Nucleus accumbens (tissue), 56 donors: ENCODE results near the gene TTC13.

ENCODE experiments used
- DNase-seq, 56 donors: peaks; one replicate each; lab custom pipeline; 2025; lab: John Stamatoyannopoulos, UW

The TTC13 gene

GRCh38 chr1:230858918-230859729 is 119.5 kb downstream of the TTC13 start:
- DNase-seq, result peak in 55 of 56 donors; percentile 28 to 94 (median 81)

GRCh38 chr1:230858236-230858820 is 120.3 kb downstream of the TTC13 start:
- no peak for DNase-seq

- no peak for DNase-seq
Observed at GRCh38 chr1:230857822-230858221, 120.8 kb downstream of the TTC13 start.

DNA sequence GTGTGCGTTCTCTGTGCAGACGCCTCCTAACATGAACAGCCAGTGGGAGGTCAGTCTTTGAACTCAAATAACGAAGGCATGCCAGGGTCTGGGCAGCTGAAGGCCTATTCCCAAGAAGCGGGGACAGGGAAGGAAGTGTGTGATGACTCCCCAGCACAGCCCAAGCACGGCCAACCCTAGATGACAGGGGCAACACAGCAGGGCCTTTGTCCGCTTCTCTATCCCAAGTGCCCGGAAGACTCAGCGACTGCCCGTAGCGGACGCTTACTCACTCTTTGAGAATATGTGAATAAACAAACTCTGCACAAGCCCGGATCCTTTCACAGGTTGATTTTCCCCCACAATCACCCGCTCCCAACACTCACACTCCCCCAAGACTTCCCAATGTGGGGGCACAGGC is 121.6 kb downstream of the TTC13 start:
- DNase-seq, result peak in 54 of 56 donors; percentile 23 to 91 (median 68)
